Liver (tissue), 9 donors: ENCODE measurements around the gene ERI2. TPM values are rescaled to one million over a fixed set of nuclear protein-coding genes. Genes with fewer than 3 reads are reported as not detected.

ENCODE experiments used
- DNase-seq: peaks from one replicate; pipeline ENCODE4 v3.0.0-alpha.2; 2017; ENCODE audit warnings: low spot score
- H3K27ac ChIP-seq, 2 donors: one replicate each; pipeline ENCODE4 v1.7.0; 2013; ENCODE audit warnings: inconsistent platforms in 2 of 2, low read length in 2 of 2, control low read depth in 1 of 2, low read depth in 1 of 2, mild to moderate bottlenecking in 1 of 2
- H3K27me3 ChIP-seq, 4 donors: one replicate each; pipeline versions ENCODE4 v1.6.1 to v1.7.0; 2013; ENCODE audit warnings: low read length in 3 of 4, inconsistent platforms in 1 of 4, mild to moderate bottlenecking in 1 of 4, moderate library complexity in 1 of 4; ENCODE audit not compliant: control insufficient read depth in 4 of 4, insufficient read depth in 4 of 4
- H3K36me3 ChIP-seq, 4 donors: one replicate each; pipeline versions ENCODE4 v1.6.1 to v1.7.0; 2013; ENCODE audit warnings: low read length in 3 of 4, mild to moderate bottlenecking in 3 of 4, low read depth in 1 of 4, moderate library complexity in 1 of 4; ENCODE audit not compliant: control insufficient read depth in 4 of 4, insufficient read depth in 3 of 4
- H3K4me1 ChIP-seq, 4 donors: one replicate each; pipeline versions ENCODE4 v1.6.1 to v1.7.0; 2013; ENCODE audit warnings: low read length in 3 of 4, mild to moderate bottlenecking in 3 of 4, moderate library complexity in 1 of 4; ENCODE audit not compliant: control insufficient read depth in 4 of 4, insufficient read depth in 4 of 4
- H3K4me3 ChIP-seq, 3 donors: one replicate each; pipeline versions ENCODE4 v1.6.1 to v1.7.0; 2013; ENCODE audit warnings: low read length in 3 of 3, control low read depth in 1 of 3, low read depth in 1 of 3, mild to moderate bottlenecking in 1 of 3
- H3K9ac ChIP-seq, 2 donors: one replicate each; pipeline ENCODE4 v1.7.0; 2013; ENCODE audit warnings: low read length in 2 of 2, mild to moderate bottlenecking in 2 of 2, moderate library complexity in 2 of 2, control low read depth in 1 of 2, low read depth in 1 of 2
- H3K9me3 ChIP-seq, 4 donors: one replicate each; pipeline versions ENCODE4 v1.6.1 to v1.7.0; 2013; ENCODE audit warnings: low read length in 3 of 4; ENCODE audit not compliant: control insufficient read depth in 4 of 4
- ATF3 ChIP-seq: IDR thresholded peaks from 2 replicates; pipeline ENCODE4 v1.6.1; 2016; ENCODE audit warnings: antibody characterized with exemption
- CTCF ChIP-seq: fragments of 150-350 bp; IDR thresholded peaks from 2 replicates; pipeline ENCODE4 v1.5.1; 2017; ENCODE audit warnings: improper control_type of control experiment, low read depth, low read length; ENCODE audit not compliant: missing input control
- EGR1 ChIP-seq, 2 donors: IDR thresholded peaks; 2 replicates each; pipeline ENCODE4 v1.6.1; 2016 to 2018; ENCODE audit warnings: antibody characterized with exemption in 2 of 2, low read depth in 2 of 2
- FOXA1 ChIP-seq: IDR thresholded peaks from 2 replicates; pipeline ENCODE4 v1.6.1; 2016; ENCODE audit warnings: antibody characterized with exemption
- FOXA2 ChIP-seq: IDR thresholded peaks from 2 replicates; pipeline ENCODE4 v1.6.1; 2016; ENCODE audit warnings: antibody characterized with exemption
- GABPA ChIP-seq, 2 donors: IDR thresholded peaks in 1 of 2; conservative IDR thresholded peaks in 1 of 2; 2 replicates each; pipeline ENCODE4 v1.6.1; 2016; ENCODE audit warnings: antibody characterized with exemption in 2 of 2, mild to moderate bottlenecking in 1 of 2, moderate library complexity in 1 of 2
- HNF4A ChIP-seq, 2 donors: conservative IDR thresholded peaks; 2 replicates each; pipeline ENCODE4 v1.6.1; 2016; ENCODE audit warnings: antibody characterized with exemption in 2 of 2, mild to moderate bottlenecking in 2 of 2
- HNF4G ChIP-seq: IDR thresholded peaks from 2 replicates; pipeline ENCODE4 v1.6.1; 2016; ENCODE audit warnings: antibody characterized with exemption
- JUND ChIP-seq, 2 donors: IDR thresholded peaks; 2 replicates each; pipeline ENCODE4 v1.6.1; 2016; ENCODE audit warnings: antibody characterized with exemption in 2 of 2
- MAX ChIP-seq: IDR thresholded peaks from 2 replicates; pipeline ENCODE4 v1.6.1; 2016; ENCODE audit warnings: antibody characterized with exemption
- NR2F2 ChIP-seq: IDR thresholded peaks from 2 replicates; pipeline ENCODE4 v1.6.1; 2016; ENCODE audit warnings: antibody characterized with exemption
- RAD21 ChIP-seq, 2 donors: IDR thresholded peaks; 2 replicates each; pipeline ENCODE4 v1.6.1; 2016; ENCODE audit warnings: antibody characterized with exemption in 2 of 2, mild to moderate bottlenecking in 2 of 2
- REST ChIP-seq: IDR thresholded peaks from 2 replicates; pipeline ENCODE4 v1.6.1; 2016; ENCODE audit warnings: antibody characterized with exemption, mild to moderate bottlenecking
- SP1 ChIP-seq: IDR thresholded peaks from 2 replicates; pipeline ENCODE4 v1.6.1; 2018; ENCODE audit warnings: antibody characterized with exemption, mild to moderate bottlenecking
- TAF1 ChIP-seq: conservative IDR thresholded peaks from 2 replicates; pipeline ENCODE4 v1.6.1; 2016; ENCODE audit warnings: antibody characterized with exemption, mild to moderate bottlenecking
- YY1 ChIP-seq: IDR thresholded peaks from 2 replicates; pipeline ENCODE4 v1.6.1; 2016; ENCODE audit warnings: antibody characterized with exemption, mild to moderate bottlenecking
- ZBTB33 ChIP-seq: IDR thresholded peaks from 2 replicates; pipeline ENCODE4 v1.6.1; 2016; ENCODE audit warnings: antibody characterized with exemption
- WGBS: extraction: QIAGEN DNeasy Blood & Tissue Kit; methylation state at CpG from one replicate; pipeline ENCODE4 v1.1.7; 2013; 5-methylcytosine and 5-hydroxymethylcytosine counted together
- polyA plus RNA-seq, 2 donors: library from polyadenylated mRNA; stranded (reverse) in 1 of 2; unstranded in 1 of 2; fragments of 200-250 nt in 1 of 2; fragments of >200 nt in 1 of 2; fragmentation: Nextera tagmentation in 1 of 2; extraction: Ambion mirVana in 1 of 2; gene quantifications; one replicate each; pipeline versions ENCODE4 v1.2.1 to v1.2.3, GENCODE V29; 2013 to 2015
- total RNA-seq, 2 donors: library from RNA; depleted of rRNA; stranded (reverse); fragments of >200 nt; gene quantifications; one replicate each; pipeline ENCODE4 v1.2.3, GENCODE V29; 2014
- donor health status: healthy.
- donor health status: healthy.
- donor health status: healthy.
- donor health status: healthy.
- donor health status: healthy.

The ERI2 gene
- total and polyA plus RNA-seq, 4 donors: 8.8 to 79.1 (median 19.1) TPM

- no peak for DNase-seq
- H3K36me3 ChIP-seq: peaks cover 0 to 5% (median 1%) of the 10 kb centered on the region in 4 donors
- peaks cover 0 to 3% (median 0%) of the 10 kb centered on the region in 4 donors for H3K9me3 ChIP-seq
- no peaks in the 10 kb centered on the region for H3K27me3 ChIP-seq
- no peak overlapping the region for H3K9ac ChIP-seq
- no peaks in the 10 kb centered on the region for H3K4me1 ChIP-seq
- 91% methylated on average over 2 of the region's 2 CpGs for WGBS
- no peak overlapping the region for H3K27ac ChIP-seq
- H3K4me3 ChIP-seq: no peak overlapping the region
- TF ChIP-seq EGR1 (IDR thresholded peaks at IDR 0.05; ENCODE audit: low read depth in 2 of 2) (no peak), NR2F2 (no peak), ATF3 (no peak), TAF1 (no peak), SP1 (no peak), RAD21 (IDR thresholded peaks at IDR 0.05) (no peak), YY1 (no peak), GABPA (IDR thresholded peaks at IDR 0.05 in 1 of 2, conservative IDR thresholded peaks at IDR 0.05 in 1 of 2) (no peak), HNF4A (conservative IDR thresholded peaks at IDR 0.05) (no peak), FOXA2 (no peak), MAX (no peak)
Observed at GRCh38 chr16:20833086-20833485, 26.8 kb upstream of the ERI2 start.

- Histone ChIP-seq H3K9me3 (no peaks in the 10 kb centered on the region), H3K4me1 (no peaks in the 10 kb centered on the region), H3K27ac (no peak overlapping the region), H3K27me3 (no peaks in the 10 kb centered on the region), H3K4me3 (no peak overlapping the region), H3K36me3 (peaks cover 0 to 5% (median 2%) of the 10 kb centered on the region in 4 donors), H3K9ac (no peak overlapping the region)
- 96% methylated on average over 1 of the region's 1 CpG for WGBS
- DNase-seq: no peak
- no peak for TF ChIP-seq JUND (IDR thresholded peaks at IDR 0.05)
- TF ChIP-seq NR2F2: no peak
- TF ChIP-seq ZBTB33: no peak
- TF ChIP-seq FOXA2: no peak
Observed at GRCh38 chr16:20830372-20830771, 24.1 kb upstream of the ERI2 start.

GRCh38 chr16:20829536-20829935 is 23.3 kb upstream of the ERI2 start:
- H3K9ac ChIP-seq: no peak overlapping the region
- no peak overlapping the region for H3K4me3 ChIP-seq
- no peaks in the 10 kb centered on the region for H3K9me3 ChIP-seq
- no peaks in the 10 kb centered on the region for H3K27me3 ChIP-seq
- TF ChIP-seq HNF4A (conservative IDR thresholded peaks at IDR 0.05) (no peak), FOXA1 (no peak), FOXA2 (no peak), CTCF (no peak), REST (no peak), HNF4G (no peak), ZBTB33 (no peak), RAD21 (IDR thresholded peaks at IDR 0.05) (no peak), JUND (IDR thresholded peaks at IDR 0.05) (no peak), ATF3 (no peak), SP1 (no peak), GABPA (IDR thresholded peaks at IDR 0.05 in 1 of 2, conservative IDR thresholded peaks at IDR 0.05 in 1 of 2) (no peak)
- no peaks in the 10 kb centered on the region for H3K4me1 ChIP-seq
- peaks cover 0 to 5% (median 2%) of the 10 kb centered on the region in 4 donors for H3K36me3 ChIP-seq
- 94% methylated on average over 1 of the region's 1 CpG for WGBS
- DNase-seq: no peak
- H3K27ac ChIP-seq: no peak overlapping the region
